CD4-positive, alpha-beta T cell treated with Interleukin-17A for 4 hours (primary cell): ENCODE measurements around the gene HEBP2.
A peak's percentile ranks its signal among the peaks of the same experiment; 100 is the strongest.

ENCODE experiments used
- DNase-seq: peaks from one replicate; pipeline ENCODE4 v3.0.0-alpha.2; 2020; ENCODE audit warnings: mixed read lengths

The HEBP2 gene

GRCh38 chr6:138397128-138398122, 6.6 kb upstream of the HEBP2 start:
- no peak for DNase-seq

DNA sequence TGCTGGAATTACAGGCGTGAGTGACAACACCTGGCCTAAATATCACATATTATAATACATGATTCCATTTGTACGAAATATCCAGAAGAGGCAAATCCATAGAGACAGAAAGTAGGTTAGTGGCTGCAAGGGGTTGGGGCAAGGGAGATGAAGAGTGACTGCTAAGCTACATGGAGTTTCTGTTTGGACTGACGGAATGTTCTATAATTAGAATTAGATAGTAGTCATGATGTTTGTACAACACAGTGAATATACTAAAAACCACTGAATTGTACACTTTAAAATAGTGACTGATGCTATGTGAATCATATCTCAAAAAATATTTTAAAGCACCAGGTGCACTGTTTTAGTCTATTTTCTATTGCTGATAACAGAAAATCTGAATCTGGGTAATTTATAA, 3.7 kb upstream of the HEBP2 start:
- DNase-seq: no peak

DNA sequence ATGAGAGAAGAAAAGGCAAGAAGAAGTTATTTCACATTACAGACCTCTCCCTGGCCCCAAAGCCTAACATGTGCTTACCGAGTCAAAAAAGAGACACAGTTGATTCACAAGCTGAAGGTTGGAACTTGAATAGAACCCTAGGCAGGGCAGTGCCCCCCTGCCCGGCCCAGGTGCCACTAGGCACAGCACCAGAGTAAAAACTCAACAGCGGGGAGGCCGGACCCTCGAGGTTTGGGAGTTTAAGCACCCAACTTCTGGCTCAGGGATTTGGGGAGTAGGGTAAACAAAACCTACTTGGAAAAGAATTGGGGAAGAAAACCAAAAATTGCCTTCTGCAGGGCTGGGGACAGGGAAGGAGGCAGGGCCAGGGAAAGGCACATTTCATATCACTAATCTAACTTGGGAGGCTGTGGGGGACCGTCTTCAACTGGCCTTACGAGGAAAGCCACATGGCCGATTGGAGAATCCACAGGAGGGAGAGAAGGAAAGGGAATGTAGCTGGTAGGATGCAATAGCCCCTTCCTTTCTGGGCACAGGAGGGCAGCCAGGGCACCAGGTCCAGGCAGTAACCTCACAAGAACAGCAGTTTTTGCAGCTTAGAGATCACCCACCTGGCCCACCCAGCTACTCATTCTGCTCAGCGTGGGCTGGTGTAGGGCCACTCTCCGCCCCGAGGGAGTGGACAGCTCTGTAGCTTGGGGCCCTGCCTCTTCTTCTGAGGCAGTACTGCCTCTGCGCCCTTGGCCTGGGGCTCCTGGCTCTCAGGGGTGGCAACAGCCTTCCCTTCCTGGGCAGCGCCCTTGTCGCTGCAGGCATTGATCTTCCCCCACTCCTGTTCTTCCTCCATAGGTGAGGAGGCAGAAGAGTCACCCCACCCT, 1.8 kb upstream of the HEBP2 start:
- no peak for DNase-seq

GRCh38 chr6:138402838-138403187, 1.2 kb upstream of the HEBP2 start:
- DNase-seq: no peak

DNA sequence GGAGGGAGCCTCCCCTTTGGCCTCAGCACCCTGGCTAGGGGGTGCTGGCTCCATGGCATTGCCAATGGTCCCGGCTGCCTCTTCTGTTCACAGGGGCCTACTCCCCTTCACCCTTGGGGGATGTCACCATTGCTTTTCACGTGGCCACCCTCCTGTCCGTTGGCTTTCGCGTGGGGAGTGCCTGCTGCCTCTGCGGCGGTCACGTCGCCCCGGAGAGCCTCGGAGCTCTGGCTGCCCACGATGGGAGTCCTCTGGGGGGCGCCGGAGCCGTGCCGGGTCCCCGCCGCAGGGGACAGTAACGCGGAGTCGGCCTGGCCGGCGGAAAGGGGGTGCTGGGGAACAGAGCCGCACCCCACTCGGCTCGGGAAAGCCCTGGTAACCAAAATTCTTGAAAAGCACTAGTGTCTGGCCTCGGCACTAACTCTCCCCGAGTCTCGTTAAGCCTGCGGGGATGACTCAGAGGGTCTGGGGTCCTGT, 661 bp upstream of the HEBP2 start:
- DNase-seq: peak; percentile 46

- DNase-seq: peak; percentile 53
Measured at GRCh38 chr6:138404666-138405337, 779 bp downstream of the HEBP2 start.

GRCh38 chr6:138405816-138406413, 1.9 kb downstream of the HEBP2 start:
- DNase-seq: no peak

DNA sequence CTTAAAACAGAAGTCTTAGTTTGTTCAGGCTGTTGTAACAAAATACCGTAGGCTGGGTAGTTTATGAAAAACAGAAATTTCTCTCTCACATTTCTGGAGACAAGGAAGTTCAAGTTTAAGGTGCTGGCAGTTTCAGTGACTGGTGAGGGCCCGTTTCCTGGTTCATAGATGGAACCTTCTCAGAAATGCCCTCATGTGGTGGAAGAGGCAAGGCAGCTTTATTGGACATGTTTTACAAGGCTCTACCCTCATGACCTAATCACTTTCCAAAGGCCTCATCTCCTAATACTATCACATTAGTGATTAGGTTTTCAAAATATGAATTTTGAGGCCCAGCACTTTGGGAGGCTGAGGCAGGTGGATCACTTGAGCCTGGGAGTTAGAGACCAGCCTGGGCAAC, 2.4 kb downstream of the HEBP2 start:
- no peak for DNase-seq

DNA sequence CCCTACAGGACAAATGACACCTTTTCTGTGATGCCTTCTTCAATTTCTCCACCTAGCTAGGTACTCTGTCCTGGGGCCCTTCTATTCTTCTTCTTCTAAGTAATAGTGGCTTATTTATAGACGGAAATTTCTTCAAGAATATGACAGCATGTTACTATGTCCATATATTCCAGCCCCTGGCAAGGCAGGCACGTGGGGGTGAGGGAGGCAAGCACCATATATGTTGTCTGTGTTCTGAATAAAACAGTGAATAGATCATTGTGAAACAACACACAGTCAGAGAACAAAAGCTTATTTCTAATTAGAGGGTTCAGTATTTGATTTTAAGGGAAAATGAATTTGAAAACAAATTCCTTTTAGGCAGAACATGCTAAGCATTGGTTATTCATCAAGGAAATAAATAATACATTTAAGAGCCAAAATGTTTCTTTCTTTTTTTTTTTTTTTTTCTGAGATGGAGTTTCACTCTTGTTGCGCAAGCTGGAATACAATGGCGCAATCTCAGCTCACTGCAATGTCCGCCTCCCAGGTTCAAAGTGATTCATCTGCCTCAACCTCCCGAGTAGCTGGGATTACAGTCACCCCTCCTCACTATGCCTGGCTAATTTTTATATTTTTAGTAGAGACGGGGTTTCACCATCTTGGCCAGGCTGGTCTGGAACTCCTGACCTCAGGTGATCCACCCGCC, 6.2 kb downstream of the HEBP2 start:
- DNase-seq: no peak

DNA sequence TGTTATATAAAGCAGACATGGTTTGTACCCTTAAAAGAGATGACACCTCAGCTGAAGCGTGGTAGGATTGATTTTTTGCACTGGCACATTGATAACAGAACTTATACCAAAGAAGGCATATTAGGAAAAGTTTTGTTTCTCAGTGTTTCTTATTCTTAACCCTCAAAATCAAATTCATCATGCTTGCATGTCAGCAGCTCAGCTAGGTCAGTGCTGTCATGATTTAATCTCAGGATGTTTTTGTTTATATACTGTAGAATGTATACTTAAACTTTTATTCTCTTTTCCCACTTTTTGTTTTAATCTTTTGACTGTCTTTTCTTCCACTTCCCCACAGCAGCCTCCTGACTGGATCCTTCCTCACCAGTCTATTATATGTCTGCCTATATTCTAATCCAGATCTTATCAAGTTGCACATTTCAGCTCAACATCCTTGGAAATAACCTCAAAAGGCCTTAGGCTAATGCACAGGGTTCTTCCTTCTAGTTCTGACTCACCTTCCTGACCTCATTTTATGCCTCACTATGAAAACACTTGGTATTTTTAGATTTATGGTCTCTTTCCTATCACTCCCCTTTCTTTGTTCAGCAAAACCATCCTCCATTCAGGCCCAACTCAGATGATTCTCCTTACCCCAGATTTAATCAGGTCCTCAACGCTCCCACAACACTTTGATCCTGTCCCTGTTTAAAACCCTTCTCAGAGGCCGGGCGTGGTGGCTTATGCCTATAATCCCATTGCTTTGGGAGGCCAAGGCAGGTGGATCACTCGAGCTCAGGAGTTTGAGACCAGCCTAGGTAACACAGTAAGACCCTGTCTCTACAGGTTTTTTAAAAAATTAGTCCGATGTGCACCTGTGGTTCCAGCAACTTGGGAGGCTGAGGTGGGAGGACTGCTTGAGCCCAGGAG, 7.2 kb downstream of the HEBP2 start:
- DNase-seq: no peak

GRCh38 chr6:138415125-138415524, 11.1 kb downstream of the HEBP2 start:
- DNase-seq: no peak

- no peak for DNase-seq
Measured at GRCh38 chr6:138416206-138416605, 12.2 kb downstream of the HEBP2 start.

DNA sequence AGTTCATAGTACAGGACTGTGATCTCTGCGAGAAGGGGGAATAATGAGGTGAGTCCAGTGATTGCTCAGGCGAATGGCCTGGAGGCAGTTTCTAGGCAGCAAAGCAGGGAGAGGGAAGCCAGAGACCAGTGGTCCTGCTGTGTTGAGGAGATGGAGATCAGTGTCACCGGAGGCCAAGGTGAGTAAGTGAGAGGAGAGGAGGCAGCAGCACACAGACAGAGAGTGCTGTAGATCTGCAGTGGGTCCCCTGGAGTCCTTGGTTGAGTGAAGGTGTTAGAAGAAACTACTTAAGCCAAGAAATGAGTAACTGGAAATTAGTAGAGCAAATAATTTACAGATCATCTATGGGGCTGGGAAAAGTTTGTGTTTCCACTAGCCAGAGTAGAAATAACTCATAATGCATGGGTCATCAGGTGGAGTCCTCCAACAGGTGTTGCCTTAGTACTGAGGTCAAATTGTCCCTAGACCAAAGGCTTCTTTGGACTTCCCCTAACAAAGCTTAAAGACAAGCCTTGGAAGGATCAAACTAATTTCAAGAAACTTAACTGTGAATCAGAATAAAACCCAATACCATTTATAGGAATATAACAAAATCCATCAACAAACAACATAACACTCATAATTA, 13.6 kb downstream of the HEBP2 start:
- no peak for DNase-seq

- DNase-seq: no peak
Measured at GRCh38 chr6:138418118-138418742, 14.2 kb downstream of the HEBP2 start.

GRCh38 chr6:138419766-138420165, 15.7 kb downstream of the HEBP2 start:
- DNase-seq: no peak

GRCh38 chr6:138420356-138420755, 16.3 kb downstream of the HEBP2 start:
- no peak for DNase-seq

DNA sequence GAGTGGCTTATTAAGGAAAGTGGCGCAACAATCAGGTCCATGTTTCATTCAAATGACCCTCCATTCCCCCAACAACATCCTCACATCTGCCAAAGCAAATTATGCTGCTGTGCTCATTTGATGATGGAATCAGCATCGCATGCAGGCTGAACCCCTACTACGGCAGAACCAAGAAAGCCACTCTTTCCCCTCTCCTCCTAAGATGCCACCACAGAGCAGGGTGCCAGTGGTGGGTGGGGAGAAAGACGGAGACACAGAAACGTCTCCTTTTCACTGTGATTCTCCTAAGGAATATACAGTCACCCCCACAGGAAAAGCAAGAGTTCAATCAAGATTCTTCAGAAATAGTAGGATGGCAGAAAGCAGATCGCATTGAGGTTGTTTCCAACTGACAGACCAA, 17.1 kb downstream of the HEBP2 start:
- DNase-seq: no peak

DNA sequence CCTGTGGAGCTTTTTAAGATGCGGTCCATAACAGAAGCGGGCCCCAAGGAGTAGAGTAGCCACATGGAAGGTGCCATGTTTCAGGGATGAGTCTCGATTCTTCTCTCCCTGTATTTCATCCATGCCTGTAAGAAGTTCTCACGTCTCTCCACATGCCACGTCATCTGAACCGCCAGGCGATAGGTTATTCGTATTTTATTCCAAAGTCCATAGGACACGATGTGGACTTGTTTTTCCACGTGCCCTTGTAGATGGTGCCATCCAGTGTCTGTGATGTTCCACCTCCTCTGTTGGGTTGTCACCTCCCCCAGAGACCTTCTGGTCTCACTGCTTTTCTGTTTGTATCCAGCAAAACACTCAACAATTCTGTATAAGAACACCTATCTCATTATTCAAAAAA, 17.6 kb downstream of the HEBP2 start:
- no peak for DNase-seq

DNA sequence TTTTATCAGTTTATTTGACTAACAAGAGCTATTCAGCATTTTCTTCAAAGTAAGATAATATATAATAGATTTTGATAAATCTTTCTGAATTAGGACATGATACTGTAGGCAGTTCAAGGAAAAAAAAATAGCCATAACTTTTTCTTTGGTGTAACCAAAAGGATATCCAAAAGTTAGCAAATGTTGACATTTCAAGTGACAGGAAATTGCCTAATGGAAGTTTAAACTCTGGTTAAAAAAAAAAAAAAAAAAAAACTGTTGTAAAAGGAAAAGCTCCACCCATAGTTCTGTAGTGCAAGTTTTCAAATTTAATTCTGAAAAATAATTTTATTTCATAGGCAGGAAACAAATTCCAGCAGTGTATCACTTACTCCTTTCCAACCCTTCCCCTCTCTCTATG, 18.8 kb downstream of the HEBP2 start:
- no peak for DNase-seq
